ENCODE measurements around the gene FRY.

The FRY gene

GRCh38 chr13:32229443-32229842, 197.9 kb downstream of the FRY start:
- DNase-seq = no peak

GRCh38 chr13:32232263-32232662, 200.7 kb downstream of the FRY start:
- no peak for DNase-seq

- no peak for DNase-seq
Measured at GRCh38 chr13:32233062-32233461, 201.5 kb downstream of the FRY start.

GRCh38 chr13:32234914-32235313, 203.3 kb downstream of the FRY start:
- no peak for DNase-seq

- DNase-seq = no peak
Measured at GRCh38 chr13:32237681-32238080, 206.1 kb downstream of the FRY start.

GRCh38 chr13:32243695-32244094, 212.1 kb downstream of the FRY start:
- no peak for DNase-seq

GRCh38 chr13:32245555-32245954, 214.0 kb downstream of the FRY start:
- DNase-seq = no peak

GRCh38 chr13:32246468-32246867, 214.9 kb downstream of the FRY start:
- no peak for DNase-seq

GRCh38 chr13:32247887-32248286, 216.3 kb downstream of the FRY start:
- no peak for DNase-seq

GRCh38 chr13:32248801-32249200, 217.2 kb downstream of the FRY start:
- DNase-seq = no peak

- no peak for DNase-seq
Measured at GRCh38 chr13:32252812-32253438, 221.4 kb downstream of the FRY start.

- no peak for DNase-seq
Measured at GRCh38 chr13:32253911-32254399, 222.4 kb downstream of the FRY start.

- DNase-seq = no peak
Measured at GRCh38 chr13:32254416-32254815, 222.8 kb downstream of the FRY start.

- no peak for DNase-seq
Measured at GRCh38 chr13:32254916-32255723, 223.5 kb downstream of the FRY start.

GRCh38 chr13:32255724-32256109, 224.1 kb downstream of the FRY start:
- DNase-seq = no peak

GRCh38 chr13:32256243-32256642, 224.7 kb downstream of the FRY start:
- no peak for DNase-seq

- DNase-seq = no peak
Measured at GRCh38 chr13:32257649-32258048, 226.1 kb downstream of the FRY start.

GRCh38 chr13:32259116-32259515, 227.5 kb downstream of the FRY start:
- DNase-seq = no peak

- no peak for DNase-seq
Measured at GRCh38 chr13:32261567-32261966, 230.0 kb downstream of the FRY start.

GRCh38 chr13:32262165-32262564, 230.6 kb downstream of the FRY start:
- no peak for DNase-seq

- DNase-seq = no peak
Measured at GRCh38 chr13:32262619-32263018, 231.0 kb downstream of the FRY start.

- DNase-seq = no peak
Measured at GRCh38 chr13:32264407-32264806, 232.8 kb downstream of the FRY start.

- no peak for DNase-seq
Measured at GRCh38 chr13:32265726-32266125, 234.2 kb downstream of the FRY start.

GRCh38 chr13:32266130-32266529, 234.6 kb downstream of the FRY start:
- no peak for DNase-seq

All from cortex of kidney (tissue), 1 donor.